Gastroesophageal sphincter (tissue), 3 donors: Measurements from ENCODE around the gene GOLGB1.

Experiments used
- CTCF ChIP-seq, 4 experiments: fragments of 200-600 bp in 2 of 4; fragments of 450-650 bp in 2 of 4; sonication (generic) in 1 of 4; IDR thresholded peaks; one replicate each; pipeline ENCODE4 v1.5.1; 2017 to 2019; ENCODE audit warnings: antibody characterized with exemption in 4 of 4, mild to moderate bottlenecking in 2 of 4, moderate library complexity in 2 of 4
- EP300 ChIP-seq: sonication (generic); formaldehyde crosslinking; IDR thresholded peaks from one replicate; pipeline ENCODE4 v1.6.1; 2017; ENCODE audit warnings: antibody characterized with exemption, mild to moderate bottlenecking
- POLR2A ChIP-seq, 2 donors: fragments of 450-650 bp; IDR thresholded peaks; one replicate each; pipeline ENCODE4 v1.6.1; 2017; ENCODE audit warnings: antibody characterized with exemption in 2 of 2, mild to moderate bottlenecking in 2 of 2, moderate library complexity in 1 of 2
- POLR2AphosphoS5 ChIP-seq: sonication (generic); formaldehyde crosslinking; IDR thresholded peaks from one replicate; pipeline ENCODE4 v1.6.1; 2017; ENCODE audit warnings: antibody characterized with exemption

- TF ChIP-seq CTCF (IDR thresholded peaks at IDR 0.05) (no peak), EP300 (no peak), POLR2A (IDR thresholded peaks at IDR 0.05) (no peak), POLR2AphosphoS5 (no peak)
These were observed 47.4 kb upstream of the GOLGB1 start for GRCh38 chr3:121796970-121797369.
